GM19372 (cell line): ENCODE results near the gene CCK.
"Not testable (repeated sequence)": the region's sequence is repeated elsewhere in the genome, so short reads cannot be mapped to it uniquely, and the experiment has no call there.

ENCODE experiments used
- ATAC-seq: cut with Tn5 transposase; IDR thresholded peaks from one replicate; pipeline ENCODE4 v1.9.1; 2021; ENCODE audit warnings: mild to moderate bottlenecking, low read depth, moderate library complexity; ENCODE audit not compliant: unreplicated experiment

Gene CCK, protein sequence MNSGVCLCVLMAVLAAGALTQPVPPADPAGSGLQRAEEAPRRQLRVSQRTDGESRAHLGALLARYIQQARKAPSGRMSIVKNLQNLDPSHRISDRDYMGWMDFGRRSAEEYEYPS

DNA sequence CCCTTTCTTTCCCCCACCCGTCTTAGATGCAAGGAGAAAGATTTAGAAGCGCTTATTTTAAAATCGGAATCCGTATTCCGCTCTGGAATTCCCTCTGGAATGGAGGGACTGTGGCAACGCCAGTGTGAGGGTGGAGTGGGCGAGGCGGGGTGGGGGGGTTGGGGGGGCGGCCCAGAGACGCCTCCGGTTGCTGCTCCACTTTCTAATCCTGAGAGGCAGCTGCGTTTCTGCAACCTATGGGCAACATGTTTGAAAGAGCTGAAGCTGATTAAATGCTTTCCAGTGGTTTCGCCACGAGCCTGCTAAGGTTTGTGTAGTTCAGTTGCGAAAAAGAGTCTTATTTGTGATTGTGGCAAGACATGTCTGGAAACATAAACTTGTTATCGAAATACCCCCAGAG is at the start of gene CCK:
CCK (minus strand) TSS at position 101 of the 400 bp plus-strand sequence. CDS start 2,555 bp downstream, outside the sequence.
- no peak for ATAC-seq

DNA sequence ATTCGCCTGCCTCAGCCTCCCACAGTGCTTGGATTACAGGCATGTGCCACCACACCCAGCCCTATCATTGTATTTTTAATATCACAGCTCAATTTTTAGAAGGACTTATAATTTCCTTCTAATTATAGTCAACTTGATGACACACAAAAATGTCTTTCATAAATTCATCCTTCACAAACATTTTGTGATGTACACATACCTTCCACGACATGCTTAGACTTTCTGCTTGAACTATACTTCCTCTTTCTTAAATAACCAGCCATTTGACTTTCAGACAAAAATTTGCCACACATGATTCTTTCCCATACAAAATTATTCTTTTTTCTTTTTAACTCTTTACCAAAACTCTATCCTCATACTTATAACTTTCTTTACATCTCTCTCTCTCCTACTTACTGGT is 48.4 kb upstream of the CCK start:
- no peak for ATAC-seq

DNA sequence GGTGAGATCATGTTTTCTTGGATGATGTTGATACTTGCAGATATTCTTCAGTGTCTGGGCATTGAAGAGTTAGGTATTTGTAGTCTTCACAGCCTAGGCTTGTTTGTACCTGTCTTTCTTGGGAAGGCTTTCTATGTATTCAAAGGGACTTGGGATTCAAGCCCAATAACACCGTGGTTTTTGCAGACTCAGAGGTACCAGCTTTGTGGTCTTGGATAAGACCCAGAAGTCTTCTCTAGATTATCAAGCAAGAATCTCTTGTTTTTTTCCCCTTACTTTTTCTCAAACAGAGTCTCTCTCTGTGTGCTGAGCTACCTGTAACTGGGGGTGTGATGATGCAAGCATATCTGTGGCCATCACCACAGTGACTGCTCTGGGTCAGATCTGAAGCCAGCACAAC is 42.7 kb upstream of the CCK start:
- no peak for ATAC-seq

DNA sequence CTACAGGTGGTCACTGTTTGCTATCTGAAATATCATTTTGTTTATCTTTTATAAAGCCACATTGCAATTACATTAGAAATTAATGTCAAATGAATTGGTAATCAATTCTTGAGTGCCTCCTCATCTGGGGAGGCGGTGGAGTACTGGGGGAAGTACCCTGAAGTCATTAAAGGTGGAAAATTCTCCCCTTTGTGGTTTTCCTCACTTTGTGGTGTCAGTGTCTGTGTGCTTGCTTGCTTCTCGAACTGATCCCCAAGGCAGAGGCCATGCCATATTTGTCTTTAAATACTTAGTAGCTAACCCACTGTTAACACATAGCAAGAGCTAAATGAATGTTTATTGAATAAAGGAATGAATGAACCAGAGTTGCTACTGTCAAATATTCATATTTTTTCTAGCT is 40.5 kb upstream of the CCK start:
- peak; percentile 55 for ATAC-seq

DNA sequence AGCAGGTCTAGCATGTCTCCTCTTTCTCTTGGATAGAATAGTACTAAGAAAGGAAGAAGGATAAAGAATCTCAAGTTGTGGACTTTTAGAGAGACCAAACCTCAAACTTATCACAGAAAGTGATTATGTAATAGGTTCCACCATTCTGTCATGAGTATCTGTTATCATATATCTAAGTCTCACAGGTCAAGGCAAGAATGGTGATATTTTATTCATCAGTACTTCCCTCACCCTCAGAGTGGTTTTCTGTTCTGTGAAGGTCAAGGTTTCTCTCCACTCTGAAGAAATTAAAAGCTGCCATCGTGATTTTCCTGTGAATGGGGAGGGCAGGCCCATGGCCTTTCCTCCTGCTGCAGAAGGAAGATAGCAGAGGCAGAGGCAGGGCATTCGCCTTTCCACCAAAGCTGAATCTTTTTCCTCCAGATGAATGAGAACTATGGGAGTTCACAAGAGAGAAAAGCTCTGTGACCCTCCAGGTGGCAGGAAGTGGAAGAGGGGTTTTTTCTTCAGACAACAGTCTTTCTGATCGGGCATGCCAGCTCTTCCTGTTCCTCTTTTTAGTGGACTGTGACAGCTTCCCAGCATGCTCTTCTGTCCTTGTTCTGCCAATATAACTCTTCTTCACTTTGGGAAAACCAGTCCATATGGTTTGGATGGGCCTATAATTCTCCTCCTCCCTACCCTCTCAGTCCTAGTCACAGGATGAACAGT is 37.1 kb upstream of the CCK start:
- ATAC-seq: peak; percentile 64

DNA sequence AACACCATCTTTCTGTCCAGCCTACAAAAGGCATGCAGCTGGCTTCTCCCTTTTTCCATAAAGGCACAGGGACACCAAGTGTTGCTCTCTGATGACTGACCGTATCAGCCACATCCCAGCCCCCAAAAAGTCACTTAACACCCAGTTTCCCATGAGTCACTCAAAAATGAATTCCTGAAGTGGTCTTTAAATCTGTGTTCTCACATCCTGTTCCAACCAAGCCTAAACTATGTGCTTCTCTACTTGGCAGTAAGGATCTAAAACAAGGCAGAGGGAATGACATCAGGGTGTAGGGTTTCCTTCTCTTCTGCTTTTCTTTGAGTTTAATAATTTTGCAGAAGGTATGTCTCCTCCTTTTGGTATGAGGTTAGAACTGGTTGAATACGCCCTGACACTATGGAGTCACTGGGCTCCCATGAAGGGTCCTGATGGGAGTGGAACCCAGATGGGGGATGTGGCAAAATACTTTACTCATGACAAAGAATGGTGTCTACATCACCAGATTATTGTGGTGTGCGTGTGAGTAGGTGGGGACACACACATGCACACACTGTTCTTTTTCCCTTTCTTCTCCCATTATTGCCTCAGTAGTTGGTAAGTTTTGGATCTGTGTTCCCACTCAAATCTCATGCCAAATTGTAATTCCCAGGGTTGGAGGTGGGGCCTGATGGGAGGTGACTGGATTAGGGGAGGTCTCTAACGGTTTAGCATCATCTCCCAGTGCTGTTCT is 35.6 kb upstream of the CCK start:
- ATAC-seq: no peak

DNA sequence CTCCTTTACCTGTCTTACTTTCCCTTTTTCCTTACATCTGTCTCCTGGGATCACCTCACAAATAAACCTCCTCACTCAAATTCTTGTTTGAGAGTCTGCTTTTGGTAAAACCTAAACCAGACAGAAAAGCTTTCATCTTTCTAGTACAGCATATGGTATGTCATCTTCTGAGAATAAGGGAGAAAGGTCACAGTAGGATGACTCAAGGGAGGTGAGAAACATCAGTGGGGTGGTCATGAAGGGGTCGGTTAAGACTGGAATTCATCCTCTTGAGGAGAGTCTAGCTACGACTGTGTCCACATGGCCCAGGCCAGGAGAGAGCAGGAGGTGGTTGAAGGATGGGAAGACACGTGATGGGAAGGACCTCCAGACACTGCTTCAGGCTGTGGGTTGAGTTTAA is 34.8 kb upstream of the CCK start:
- no peak for ATAC-seq

DNA sequence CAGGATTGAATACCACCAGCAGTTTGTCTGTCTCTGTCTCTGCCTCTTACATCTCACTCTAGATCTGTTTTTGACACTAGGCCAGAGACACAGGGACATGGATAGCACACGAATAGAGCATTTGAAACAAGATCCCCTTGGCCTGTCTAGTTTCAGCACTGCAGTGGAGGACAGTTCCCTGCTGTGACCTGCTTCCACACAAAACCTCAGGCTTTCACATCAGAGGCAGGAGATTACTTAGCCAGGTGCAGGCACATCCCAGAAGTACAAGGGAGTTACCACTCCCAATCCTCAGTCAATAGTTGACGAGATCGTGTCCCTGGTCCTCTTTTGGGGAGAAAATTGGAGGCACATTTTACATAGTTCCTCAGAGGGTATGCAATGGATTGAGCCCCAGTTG is 34.0 kb upstream of the CCK start:
- ATAC-seq: no peak

DNA sequence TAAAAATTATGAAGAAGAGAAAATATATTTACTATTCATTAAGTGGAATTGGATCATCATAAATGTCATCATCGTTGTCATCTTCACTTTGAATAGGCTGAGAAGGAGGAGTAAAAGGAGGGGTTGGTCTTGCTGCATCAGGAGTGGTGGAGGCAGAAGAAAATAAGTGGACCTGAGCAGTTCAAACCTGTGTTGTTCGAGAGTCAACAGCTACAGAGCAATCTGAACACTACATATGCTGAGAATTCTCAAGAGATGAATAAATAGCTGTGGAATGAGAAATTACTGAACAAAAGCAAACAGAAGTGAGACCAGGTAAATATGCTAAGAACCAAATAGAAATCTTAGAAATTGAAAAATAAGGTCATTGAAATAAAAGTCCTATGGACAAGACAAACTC is 32.3 kb upstream of the CCK start:
- no peak for ATAC-seq

DNA sequence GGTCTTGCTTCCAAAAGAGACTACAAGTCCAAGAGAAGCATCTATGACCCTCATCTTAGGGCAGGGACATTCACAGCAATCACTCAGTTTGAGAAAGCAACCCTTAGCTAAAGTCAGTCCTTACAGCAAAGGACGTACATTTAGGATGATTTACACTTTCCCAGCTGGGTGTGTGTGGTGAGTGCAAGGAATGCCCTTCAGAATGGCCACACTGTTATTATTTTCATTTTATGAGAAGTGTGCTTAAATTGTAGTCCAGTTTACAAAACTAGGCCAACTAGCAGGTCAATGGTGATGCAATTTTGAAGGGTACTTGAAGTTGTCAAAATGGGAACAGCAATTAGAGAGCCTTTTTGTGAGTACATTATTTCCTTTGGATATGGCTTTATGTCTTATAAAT is 26.0 kb upstream of the CCK start:
- ATAC-seq: no peak

DNA sequence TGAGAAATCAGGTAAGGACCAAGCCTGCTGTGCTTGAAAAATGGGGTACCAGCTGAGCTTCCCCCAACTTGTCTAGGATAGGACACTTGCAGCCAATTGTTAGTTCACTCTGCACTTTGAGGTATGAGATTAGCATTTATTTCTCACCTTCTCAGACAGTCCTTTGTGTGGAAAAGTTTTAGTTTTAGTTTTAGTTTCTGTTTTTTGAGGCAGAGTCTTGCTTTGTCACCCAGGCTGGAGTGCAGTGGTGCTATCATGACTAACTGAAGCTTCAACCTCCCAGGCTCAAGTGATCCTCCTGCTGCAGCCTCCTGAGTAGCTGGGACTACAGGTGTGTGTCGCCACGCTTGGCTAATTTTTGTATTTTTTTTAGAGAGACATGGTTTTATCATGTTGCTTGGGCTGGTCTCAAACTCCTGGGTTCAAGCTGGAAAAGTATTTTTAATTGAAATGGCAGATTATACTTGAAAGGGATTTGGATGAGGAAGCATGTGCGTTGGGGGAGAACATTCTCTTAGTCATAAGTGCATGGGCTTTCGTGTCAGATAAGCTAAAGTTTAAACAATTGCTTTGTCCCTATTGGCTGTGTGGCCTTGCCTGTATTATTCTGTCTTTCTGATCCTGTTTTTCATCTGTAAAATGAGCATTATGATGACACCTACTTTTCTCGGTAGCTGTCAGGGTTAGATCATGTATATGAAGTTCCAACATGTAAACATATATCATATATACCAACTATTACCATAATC is 25.2 kb upstream of the CCK start:
- peak; percentile 71 for ATAC-seq

DNA sequence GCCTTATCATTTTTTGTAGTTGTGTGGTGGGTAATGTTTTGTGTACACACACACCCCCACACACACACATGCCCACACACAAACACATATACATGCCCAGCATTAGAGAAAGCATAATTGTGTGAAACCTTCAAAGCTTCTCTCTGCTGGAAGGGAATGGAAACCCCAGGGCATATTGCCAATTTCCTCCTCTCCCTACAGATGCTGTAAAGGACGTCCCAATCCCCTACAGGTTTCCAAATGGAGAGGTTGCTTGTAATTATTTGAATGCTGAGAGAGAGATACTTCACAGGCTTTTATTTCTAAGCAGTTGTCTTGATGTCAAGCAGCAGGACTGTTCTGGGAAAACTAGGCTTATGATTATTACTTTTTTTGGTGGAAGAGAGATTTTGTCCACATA is 23.0 kb upstream of the CCK start:
- no peak for ATAC-seq

DNA sequence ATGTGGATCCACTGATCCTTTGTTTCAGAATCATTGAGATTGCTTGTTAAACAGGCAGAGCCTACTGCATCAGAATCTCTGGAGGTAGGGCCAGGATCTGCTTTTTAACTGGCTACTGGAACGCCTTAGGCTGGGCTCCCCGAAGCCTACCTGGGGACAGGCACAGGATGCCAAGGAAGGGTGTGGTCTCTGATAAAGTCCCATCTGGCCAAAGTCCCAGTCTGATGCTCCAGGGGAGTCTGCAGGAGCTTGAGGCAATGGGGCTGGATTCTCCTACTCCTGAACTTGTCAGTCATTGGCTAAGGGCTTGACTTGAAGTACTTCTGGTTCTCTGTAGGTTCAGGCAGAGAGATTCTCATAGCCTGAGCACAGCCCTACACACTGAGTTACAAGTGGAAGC is 22.4 kb upstream of the CCK start:
- no peak for ATAC-seq

DNA sequence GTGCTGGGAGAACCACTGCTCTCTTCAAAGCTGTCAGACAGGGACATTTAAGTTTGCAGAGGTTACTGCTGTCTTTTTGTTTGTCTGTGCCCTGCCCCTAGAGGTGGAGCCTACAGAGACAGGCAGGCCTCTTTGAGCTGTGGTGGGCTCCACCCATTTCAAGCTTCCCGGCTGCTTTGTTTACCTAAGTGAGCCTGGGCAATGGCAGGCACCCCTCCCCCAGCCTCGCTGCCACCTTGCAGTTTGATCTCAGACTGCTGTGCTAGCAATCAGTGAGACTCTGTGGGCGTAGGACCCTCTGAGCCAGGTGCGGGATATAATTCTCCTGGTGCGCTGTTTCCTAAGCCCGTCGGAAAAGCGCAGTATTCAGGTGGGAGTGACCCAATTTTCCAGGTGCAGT is 21.4 kb upstream of the CCK start:
- not testable (repeated sequence) for ATAC-seq

DNA sequence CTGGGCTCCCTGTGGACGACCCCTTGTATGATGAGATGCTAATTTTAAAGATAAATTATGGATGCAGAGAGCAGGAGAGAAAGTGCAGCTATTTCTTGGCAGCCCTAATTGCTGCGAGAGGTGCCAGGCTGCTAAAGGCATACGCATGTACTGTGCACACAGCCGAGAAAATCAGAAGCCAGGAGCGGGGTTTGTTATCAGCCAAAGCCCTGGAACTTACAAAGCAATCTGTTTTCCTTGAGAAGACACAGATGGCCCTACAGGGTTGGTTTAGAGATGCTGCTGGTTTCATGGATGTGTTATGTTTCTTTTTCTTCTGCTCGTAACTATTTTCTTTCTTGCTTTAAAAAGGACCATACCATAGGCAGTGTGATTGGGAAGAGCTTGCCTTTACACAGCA is 11.7 kb upstream of the CCK start:
- ATAC-seq: no peak

DNA sequence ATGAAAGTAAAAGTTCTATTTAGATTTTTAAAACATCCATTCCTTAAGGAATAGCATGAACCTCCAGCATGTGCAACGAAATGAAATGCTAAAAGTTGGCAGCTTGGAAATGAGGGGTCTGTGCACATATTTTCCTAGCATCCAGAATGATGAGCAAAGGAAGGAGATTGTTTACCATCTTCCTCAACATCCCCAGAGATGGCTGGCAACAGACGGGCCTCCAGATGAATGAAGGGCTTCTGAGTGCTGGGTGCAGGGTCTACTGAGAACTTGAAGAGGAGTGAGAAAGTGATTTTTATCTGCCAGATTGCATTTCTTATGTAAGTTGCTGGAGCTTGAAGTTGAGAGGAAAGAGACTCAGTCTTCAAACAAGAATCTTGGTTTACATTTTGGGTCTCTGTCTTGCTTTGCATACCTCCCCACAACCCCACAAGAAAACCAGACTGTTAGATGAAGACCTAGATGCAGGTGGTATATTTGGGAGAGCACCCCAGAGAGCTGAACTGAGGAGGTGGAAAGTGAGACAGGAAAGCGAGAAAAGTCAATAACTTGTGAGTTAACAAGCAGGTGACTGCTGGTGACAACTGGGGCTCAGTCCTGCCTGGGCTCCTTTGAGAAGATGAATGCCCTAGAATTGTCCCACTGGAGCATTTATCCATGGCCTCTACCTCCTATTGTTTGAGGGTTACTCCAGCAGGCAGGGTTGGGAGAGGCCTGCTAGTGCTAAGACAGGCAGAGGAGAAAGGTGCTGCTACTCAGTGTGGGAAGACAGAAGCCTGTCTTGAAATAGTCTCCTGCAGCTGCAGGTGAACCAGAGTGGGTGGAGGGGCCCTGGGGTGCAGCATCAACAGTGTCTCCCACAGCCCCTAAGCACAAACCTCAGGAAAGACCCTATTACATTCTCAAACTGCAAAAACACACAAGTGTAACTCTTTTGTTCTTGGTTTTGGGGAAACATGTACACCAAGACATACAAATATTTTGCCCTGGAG is 10.5 kb upstream of the CCK start:
- peak; percentile 78 for ATAC-seq

DNA sequence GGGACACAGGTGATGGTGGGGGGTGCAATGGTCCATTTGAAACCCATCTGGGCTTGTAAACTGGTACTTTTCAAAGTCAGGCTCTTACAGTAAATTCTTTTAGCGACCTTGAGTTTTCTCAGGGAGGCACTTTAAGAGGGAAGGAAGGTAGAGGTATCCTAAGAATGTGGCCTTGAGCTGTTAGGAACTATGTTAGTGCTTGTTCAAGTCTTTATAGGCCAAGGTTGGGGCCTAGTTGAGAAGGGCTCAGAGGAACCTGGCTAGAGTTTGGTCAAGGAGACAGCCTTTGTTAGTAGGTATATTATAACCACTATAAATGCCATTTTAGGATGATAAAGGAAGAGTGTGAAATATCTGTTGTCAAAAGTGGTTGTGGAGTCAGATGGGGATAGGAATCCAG is 9.2 kb upstream of the CCK start:
- ATAC-seq: no peak

DNA sequence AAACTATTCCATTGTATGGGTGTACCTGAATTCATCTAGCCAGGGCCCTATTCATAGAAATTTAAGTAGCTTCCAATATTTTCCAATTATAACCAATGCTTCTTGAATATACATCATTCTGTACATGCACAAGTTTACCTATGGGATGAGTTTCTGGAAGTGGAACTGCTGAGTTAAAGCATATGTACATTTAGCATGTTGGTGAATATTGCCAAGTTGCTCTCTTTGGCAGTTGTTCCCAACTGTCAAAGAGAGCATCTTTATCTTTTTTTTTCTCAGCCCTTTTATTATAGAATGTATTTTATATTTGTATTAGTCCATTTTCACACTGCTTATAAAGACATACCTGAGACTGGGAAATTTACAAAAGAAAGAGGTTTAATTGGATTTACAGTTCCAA is 8.3 kb upstream of the CCK start:
- ATAC-seq: no peak

DNA sequence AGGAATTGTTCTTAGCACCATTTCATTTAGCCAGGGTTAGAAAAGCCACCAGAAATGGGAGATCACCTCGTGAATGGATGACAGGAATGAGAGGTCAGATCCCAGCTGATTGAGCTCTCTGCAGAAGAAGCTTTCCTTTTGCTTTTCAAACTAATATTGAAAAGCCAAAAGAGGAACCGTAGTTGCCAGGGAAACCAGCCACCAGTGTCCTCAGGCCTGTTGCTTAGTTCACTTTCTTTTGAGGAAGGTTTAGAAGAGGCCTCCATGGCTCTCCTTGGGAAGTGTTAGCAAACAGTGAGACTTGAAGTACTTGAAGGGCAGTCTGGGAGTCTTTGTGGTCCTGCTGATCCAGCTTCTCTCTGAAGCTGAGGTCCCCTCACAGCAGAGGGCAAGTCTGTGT is 7.4 kb upstream of the CCK start:
- ATAC-seq: no peak

DNA sequence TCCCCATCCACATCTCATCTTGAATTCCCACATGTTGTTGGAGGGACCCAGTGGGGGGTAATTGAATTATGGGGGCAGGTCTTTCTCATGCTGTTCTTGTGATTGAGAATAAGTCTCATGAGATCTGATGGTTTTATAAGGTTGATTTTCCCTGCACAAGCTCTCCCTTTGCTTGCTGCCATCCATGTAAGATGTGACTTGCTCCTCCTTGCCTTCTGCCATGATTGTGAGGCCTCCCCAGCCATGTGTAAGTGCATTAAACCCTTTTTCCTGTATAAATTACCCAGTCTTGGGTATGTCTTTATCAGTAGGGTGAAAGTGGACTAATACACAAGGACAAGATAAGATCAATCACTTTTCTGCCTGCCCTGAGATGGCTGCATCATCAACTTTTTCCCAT is 5.8 kb upstream of the CCK start:
- no peak for ATAC-seq
